ENCODE measurements around the gene CEP43. TPM values are rescaled to one million over a fixed set of nuclear protein-coding genes. Genes with fewer than 3 reads are reported as not detected.

Gene CEP43
- total RNA-seq, 1 donor from 2014 or later: 13.8 TPM

DNA sequence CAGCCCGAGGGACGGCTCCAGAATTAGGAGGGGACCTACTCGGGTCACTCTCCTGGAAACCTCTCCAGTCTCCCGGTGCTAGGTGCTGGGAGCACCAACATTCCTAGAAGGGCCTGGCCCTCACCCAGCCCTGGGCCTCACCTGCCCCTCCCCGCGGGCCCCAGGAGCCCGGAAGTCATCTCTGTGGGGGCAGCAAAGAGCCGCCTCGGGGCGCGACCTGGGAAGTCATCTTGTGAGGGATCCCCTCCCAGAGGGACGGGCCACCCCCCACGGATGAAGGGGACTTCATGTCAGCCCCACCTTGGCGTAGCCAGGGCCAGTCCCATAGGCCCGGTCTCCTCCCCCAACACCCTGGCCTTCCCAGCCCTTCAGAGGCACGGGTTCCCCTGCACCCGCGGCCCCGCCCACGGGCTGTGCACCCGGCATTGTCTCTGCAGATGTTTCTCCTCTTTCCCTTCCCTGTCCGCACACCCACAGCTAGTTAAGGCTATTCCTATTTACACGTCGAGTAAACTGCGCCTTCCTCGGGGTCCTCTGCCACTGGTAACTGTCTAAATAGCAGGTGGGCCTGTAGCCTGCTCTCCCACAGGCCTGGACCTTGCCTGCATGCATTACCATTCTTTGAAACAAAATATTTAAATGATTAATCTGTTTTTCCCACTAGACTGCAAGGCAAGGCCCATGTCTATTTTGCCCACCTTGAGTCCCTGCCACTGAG is 42.0 kb upstream of the CEP43 start:
- H3K4me3 ChIP-seq (ENCODE audit: low read depth, low read length): peak overlapping the region; percentile 78
- DNase-seq (ENCODE audit: low read depth): no peak
- TF ChIP-seq, protein P1, sequence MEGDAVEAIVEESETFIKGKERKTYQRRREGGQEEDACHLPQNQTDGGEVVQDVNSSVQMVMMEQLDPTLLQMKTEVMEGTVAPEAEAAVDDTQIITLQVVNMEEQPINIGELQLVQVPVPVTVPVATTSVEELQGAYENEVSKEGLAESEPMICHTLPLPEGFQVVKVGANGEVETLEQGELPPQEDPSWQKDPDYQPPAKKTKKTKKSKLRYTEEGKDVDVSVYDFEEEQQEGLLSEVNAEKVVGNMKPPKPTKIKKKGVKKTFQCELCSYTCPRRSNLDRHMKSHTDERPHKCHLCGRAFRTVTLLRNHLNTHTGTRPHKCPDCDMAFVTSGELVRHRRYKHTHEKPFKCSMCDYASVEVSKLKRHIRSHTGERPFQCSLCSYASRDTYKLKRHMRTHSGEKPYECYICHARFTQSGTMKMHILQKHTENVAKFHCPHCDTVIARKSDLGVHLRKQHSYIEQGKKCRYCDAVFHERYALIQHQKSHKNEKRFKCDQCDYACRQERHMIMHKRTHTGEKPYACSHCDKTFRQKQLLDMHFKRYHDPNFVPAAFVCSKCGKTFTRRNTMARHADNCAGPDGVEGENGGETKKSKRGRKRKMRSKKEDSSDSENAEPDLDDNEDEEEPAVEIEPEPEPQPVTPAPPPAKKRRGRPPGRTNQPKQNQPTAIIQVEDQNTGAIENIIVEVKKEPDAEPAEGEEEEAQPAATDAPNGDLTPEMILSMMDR (conservative IDR thresholded peaks at IDR 0.05; ENCODE audit: low read depth, low read length): peak; percentile 13

DNA sequence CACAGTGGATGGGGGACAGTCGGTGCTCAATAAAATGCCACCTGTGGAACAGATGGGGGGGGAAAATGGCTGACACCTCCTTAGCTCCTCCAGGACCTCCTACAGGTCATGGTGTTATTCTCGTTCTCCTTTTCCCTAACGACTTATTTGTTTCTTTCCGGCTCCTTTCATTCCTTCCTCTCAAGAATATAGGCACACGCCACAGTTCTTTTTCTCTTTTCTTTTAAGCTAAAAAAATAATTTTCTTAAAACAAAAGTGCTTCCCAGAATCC is 41.5 kb upstream of the CEP43 start:
- DNase-seq (ENCODE audit: low read depth): no peak
- TF ChIP-seq, protein P1 (conservative IDR thresholded peaks at IDR 0.05; ENCODE audit: low read depth, low read length): no peak

DNA sequence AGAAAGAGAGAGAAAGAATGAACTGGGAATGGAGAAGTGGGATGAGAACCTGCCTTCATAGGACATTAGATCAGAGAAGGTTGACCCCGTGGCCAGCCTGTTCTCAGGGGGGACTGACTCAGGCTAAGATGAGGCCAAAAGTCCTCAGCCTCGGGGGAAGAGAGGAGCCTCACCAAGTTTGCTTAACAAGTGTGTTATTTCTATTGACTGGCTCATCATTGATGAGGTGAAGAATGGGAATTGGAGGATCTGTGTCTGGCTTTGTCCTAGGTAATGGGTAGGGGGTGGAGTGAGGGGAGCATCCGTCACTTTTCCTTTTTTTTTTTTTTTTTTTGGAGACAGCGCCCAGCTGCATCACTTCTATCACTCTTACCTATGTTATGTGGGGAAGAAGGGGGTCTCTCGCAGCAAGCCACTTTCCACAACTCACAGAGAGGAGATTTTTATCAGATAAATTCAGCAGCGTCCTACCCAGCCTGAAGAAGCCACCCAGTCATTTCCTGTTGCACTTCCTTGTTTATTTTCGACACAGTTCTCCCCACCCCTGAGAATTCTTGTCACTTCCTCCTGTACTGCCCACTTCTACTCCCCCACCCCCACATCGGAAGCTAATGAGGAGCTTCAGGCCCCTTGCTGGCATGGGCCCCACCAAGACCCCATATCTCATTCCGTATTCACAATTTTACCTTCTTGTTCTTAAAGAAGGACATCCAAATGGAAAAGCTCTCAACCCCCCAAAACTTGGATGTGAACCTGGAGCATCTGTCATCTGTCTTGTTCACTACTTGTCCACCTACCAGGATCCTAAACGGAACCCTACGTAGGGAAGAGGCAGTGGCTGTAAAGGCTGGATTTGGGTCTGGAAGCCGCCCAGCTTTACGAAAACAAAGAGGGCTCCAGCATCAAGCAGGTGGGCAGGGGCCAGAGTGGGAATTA is 40.0 kb upstream of the CEP43 start:
- DNase-seq (ENCODE audit: low read depth): no peak

More for the DNA sequence above, 41.5 kb upstream of the CEP43 start:
- no peak overlapping the region for H3K4me3 ChIP-seq (ENCODE audit: low read depth, low read length)

DNA sequence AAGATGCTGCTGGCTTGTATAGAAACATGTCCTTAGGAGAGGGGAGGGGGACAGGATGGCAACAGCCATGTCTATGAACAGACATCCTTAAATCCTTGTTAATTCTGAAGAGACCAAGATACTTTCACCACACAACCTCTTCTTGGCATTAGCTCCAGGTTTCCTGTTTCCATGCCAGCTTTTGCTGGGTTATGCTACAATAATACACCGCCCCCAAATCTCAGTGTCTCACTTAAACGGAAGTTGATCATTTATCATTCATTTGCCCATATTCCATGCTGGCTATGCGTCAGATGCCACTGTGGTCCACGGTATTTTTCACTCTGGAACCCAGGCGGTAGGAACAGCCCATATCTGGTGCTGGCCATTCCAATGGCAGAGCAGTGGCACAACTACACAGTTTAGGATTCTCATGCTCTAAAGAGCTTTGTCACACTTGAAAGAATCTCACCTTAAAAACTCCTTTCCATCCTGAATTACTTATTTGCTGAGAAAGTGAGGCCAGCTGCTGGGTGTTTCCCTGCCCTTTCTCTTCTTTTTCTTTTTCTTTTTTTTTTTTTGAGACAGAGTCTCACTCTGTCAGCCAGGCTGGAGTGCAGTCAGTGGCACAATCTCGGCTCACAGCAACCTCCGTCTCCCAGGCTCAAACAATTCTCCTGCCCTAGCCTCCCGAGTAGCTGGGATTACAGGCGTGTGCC is 39.1 kb upstream of the CEP43 start:
- TF ChIP-seq, protein P1 (conservative IDR thresholded peaks at IDR 0.05; ENCODE audit: low read depth, low read length): no peak
- H3K4me3 ChIP-seq (ENCODE audit: low read depth, low read length): no peak overlapping the region
- DNase-seq (ENCODE audit: low read depth): no peak

More for the DNA sequence above, 40.0 kb upstream of the CEP43 start:
- no peak overlapping the region for H3K4me3 ChIP-seq (ENCODE audit: low read depth, low read length)
- TF ChIP-seq, protein P1 (conservative IDR thresholded peaks at IDR 0.05; ENCODE audit: low read depth, low read length): no peak

DNA sequence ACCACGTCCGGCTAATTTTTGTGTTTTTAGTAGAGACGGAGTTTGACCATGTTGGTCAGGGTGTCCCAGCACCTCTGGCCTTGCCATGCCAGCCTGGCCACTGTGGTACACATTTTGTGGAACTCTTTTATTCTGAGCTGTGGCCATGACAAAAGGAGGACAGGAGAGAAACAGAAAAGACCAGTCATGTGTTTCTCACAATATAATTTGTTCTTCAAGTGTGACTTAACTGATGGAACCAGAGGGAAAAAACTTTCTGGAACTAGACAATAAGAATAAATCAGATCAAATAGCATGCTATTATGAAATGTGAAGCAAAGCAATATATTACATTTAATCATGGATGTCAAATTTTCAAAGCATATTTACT is 38.6 kb upstream of the CEP43 start:
- TF ChIP-seq, protein P1 (conservative IDR thresholded peaks at IDR 0.05; ENCODE audit: low read depth, low read length): no peak
- DNase-seq (ENCODE audit: low read depth): no peak

DNA sequence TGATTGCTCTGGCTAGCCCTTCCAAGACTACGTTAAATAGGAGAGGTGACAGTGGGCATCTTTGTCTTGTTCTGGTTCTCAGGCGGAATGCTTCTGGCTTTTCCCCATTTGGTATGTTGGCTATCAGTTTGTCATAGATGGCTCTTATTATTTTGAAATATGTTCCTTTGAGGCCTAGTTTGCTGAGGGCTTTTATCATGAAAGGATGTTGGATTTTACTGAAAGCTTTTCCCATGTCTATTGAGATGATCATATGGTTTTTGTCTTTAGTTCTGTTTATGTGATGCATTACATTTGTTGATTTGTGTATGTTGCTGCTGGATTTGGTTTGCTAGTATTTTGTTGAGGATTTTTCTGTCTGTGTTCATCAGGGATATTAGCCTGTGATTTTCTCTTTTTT is 32.9 kb upstream of the CEP43 start:
- TF ChIP-seq, protein P1 (conservative IDR thresholded peaks at IDR 0.05; ENCODE audit: low read depth, low read length): no peak
- H3K4me3 ChIP-seq (ENCODE audit: low read depth, low read length): no peak overlapping the region

More for the DNA sequence above, 38.6 kb upstream of the CEP43 start:
- H3K4me3 ChIP-seq (ENCODE audit: low read depth, low read length): no peak overlapping the region

More for the DNA sequence above, 32.9 kb upstream of the CEP43 start:
- no peak for DNase-seq (ENCODE audit: low read depth)

All from epithelial cell of proximal tubule (primary cell).